ENCODE data around the gene MTHFS.
"Not testable (repeated sequence)": the region's sequence is repeated elsewhere in the genome, so short reads cannot be mapped to it uniquely, and the experiment has no call there.

Gene MTHFS

GRCh38 chr15:79896634-79897379 lies at the start of gene MTHFS:
Gene MTHFS (minus strand): TSS chr15:79897014. CDS start chr15:79896988, 26 bp downstream.
- DNase-seq = peak; percentile 90

GRCh38 chr15:79944622-79945021 lies 47.8 kb upstream of the MTHFS start:
- no peak for DNase-seq

- no peak for DNase-seq
Observed at GRCh38 chr15:79943820-79944219, 47.0 kb upstream of the MTHFS start.

DNA sequence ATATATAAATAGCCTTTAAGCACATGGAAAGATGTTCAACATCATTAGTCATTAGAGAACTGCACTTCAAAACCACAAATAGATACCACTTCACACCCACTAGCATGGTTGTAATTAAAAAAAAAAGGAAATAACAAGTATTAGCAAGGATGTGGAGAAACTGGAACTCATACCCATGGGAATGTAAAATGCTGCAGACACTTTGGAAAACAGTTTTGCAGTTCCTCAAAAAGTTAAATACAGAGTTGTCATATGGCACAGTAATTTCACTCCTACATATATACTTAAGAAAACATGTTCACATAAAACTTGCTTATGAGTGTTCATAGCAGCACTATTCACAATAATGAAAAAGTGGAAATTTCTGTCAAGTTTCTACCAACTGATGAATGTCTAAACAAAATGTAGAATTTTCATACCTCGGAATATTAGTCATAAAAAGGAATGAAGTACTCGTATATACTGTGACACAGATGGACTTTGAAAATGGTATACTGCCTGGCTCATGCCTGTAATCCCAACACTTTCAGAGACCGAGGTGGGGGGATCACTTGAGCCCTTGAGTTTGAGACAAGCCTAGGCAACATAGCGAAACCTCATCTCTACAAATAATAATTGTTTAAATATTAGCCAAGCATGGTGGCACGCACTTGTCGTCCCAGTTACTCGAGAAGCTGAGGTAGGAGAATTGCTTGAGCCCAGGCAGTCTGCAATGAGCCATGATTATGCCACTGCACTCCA lies 46.1 kb upstream of the MTHFS start:
- DNase-seq = peak; percentile 62

- DNase-seq = no peak
Observed at GRCh38 chr15:79939399-79939798, 42.6 kb upstream of the MTHFS start.

DNA sequence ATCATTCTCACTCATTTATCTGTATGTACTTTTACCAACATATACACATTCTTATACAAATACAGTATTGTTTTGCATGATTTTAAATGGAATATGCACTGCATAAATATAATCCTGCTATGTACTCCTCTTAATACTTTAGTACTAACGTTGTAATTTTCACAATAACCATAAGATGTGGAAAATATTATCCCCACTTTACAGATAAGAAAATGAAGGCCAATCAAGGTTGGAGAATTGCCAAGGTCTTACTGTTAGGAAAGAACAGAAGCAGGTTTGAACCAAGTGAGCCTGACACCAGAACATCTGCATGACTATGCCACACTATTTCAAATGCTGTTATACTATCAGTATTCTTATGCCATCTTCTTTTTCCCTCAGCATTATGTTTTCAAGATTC lies 41.3 kb upstream of the MTHFS start:
- no peak for DNase-seq

DNA sequence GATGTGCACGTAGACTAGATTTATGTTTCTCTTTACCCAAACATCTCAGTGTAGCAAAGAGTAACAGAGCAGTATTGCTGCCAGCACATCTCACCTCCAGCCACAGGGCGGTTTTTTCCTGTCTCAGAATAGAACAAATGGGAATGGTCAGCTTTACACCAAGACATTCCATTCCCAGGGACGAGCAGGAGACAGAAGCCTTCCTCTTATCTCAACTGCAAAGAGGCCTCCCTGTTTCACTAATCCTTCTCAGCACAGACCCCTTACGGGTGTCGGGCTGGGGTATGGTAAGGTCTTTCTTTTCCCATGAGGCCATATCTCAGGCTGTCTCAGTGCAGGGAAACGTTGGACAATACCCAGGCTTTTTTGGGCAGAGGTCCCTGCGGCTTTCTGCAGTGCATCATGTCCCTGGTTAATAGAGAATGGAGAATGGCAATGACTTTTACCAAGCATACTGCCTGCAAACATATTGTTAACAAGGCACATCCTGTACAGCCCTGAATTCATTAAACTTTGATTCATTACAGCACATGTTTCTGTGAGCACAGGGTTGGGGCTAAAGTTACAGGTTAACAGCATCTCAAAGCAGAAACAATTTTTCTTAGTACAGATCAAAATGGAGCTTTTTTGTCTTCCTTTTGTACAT lies 38.9 kb upstream of the MTHFS start:
- DNase-seq = not testable (repeated sequence)

DNA sequence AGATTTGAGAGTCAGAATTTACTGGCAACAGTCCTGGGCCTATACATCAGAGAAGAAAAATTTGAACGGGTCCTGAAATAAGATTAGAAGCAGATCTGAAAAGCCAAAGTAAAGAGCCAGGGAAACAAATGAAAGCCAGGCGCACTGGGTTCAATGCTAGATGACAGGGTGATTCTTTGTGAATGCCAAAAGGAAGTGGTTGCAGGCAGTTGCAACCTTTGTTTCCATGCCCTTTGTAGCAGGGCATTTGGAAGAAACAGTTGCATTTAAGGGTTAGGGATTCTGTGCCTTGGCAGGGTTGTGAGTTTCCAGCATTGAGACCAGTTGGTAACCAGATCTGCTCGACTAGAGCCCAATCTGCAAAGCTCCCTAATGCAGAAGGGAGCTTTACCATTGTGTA lies 36.4 kb upstream of the MTHFS start:
- no peak for DNase-seq

GRCh38 chr15:79932447-79932846 lies 35.6 kb upstream of the MTHFS start:
- DNase-seq = no peak

- DNase-seq = no peak
Observed at GRCh38 chr15:79930516-79930915, 33.7 kb upstream of the MTHFS start.

DNA sequence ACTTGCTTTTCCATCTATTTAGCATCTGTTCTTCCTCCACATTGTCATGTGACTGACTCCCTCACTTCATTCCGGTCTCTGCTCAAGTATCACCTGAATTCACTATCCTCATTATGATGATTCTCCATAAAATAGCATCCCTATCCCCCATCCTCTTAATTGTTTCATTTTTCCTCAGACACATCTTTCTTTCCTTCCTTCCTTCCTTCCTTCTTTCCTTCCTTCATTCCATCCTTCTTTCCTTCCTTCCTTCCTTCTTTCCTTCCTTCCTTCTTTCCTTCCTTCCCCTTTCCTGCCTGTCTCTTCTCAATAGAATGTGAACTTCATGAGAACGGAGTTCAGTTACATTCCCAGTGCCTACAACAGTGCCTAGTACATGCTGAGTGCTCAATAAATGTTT lies 32.6 kb upstream of the MTHFS start:
- DNase-seq = no peak

GRCh38 chr15:79926116-79926515 lies 29.3 kb upstream of the MTHFS start:
- DNase-seq = not testable (repeated sequence)

GRCh38 chr15:79924379-79924778 lies 27.6 kb upstream of the MTHFS start:
- peak; percentile 60 for DNase-seq

DNA sequence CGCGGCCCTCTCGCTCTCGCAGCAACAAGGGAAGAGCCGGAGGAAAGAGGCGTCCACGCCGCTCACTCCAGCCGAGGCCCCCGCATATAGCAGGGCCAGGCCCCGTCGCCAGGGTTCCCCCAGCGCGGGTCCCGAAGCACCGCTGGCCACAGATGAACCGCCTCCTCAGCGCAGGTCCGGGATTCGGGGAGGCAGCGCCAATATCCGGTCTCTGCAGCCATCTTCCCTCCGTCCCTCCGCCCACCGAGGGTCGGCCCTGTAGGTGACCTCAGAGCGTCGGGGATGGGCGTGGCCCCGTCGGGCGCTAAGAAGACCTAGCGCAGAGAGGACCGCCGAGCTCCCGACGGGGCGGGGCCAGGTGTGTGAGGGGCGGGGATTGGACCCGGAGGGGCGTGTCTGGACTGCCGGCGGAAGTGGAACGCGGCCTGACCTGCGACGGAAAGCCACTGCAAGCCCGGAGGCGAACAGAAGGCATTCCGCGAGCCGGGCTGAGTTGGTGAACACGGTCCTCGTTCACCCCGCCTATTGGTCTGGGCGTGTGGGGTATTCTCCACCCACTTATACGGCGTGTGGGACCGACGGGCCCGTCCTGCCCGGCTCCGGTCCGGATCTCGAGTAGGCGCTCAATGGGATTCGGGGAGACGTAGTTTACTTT lies 26.8 kb upstream of the MTHFS start:
- peak; percentile 97 for DNase-seq

- DNase-seq = peak; percentile 80
Observed at GRCh38 chr15:79923079-79923514, 26.3 kb upstream of the MTHFS start.

- no peak for DNase-seq
Observed at GRCh38 chr15:79922512-79923078, 25.8 kb upstream of the MTHFS start.

GRCh38 chr15:79919749-79920511 lies 23.1 kb upstream of the MTHFS start:
- no peak for DNase-seq

DNA sequence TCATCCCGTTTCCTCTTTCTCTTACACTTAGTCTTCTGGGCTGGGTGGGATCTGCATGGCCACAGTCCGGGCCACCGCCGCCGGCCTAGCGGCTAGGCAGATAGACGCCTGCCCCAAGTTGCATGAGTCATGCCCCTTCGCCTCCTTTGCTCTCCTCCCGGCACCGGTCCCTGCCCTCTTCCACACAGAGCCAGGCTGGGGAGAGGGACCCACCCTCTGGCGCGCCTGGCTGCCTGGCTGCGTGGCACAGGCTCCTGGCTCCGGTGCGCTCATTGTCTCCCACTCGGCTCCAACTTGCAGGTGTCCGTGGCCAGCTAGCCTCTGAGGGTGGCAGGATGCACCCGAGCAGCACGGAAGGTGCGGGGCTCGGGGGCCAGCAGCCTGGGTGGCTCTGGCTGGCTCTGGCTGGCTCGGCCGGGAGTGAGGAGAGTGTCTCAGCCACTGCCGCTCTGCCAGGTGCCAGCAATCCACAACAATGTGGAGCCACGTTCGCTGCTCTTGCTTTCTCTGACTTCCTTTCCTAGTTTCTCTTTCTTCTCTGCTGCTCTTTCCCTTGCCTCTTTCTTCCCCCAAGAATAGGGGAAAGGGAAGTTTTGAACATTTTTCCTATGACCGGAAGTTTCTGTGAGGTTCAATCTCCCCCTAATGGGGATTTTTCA lies 22.4 kb upstream of the MTHFS start:
- no peak for DNase-seq

DNA sequence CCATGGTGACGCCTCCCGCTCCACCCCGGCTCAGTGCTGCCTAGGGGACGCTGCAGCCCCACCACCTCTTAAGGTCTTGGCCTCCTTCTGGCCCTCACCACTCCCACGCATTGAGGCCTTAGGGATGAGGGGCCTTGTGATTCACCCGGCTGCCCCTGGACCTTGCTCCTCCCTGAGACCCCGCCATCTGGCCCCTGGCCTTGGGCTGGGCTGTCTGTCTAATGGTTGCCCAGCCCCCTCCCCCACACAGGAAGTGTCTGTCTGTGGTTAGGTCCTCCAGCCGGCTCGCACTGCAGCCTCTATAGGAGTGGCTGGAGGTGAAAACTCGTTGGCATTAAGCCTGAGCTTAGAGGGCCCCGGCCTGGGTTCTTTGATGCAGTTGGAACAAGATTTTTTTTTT lies 21.5 kb upstream of the MTHFS start:
- DNase-seq = no peak

GRCh38 chr15:79916502-79917132 lies 19.8 kb upstream of the MTHFS start:
- DNase-seq = peak; percentile 11
